Endothelial cell (in vitro differentiated cells): Measurements from ENCODE around the gene ST3GAL5. TPM values are rescaled to one million over a fixed set of nuclear protein-coding genes. Genes with fewer than 3 reads are reported as not detected.

ENCODE experiments used
- DNase-seq: peaks from one replicate; pipeline ENCODE4 v3.0.0; 2021; ENCODE audit warnings: low spot score
- H3K27ac Mint-ChIP-seq: one replicate; pipeline ENCODE4 v1.8.0; 2021; ENCODE audit warnings: mixed read lengths, inconsistent platforms; ENCODE audit not compliant: unreplicated experiment
- H3K27me3 Mint-ChIP-seq: one replicate; pipeline ENCODE4 v1.8.0; 2021; ENCODE audit warnings: mild to moderate bottlenecking, moderate library complexity, mixed read lengths, inconsistent platforms; ENCODE audit not compliant: unreplicated experiment
- H3K36me3 Mint-ChIP-seq: one replicate; pipeline ENCODE4 v1.8.0; 2021; ENCODE audit warnings: mild to moderate bottlenecking, low read depth, mixed read lengths, inconsistent platforms; ENCODE audit not compliant: unreplicated experiment
- H3K4me1 Mint-ChIP-seq: one replicate; pipeline ENCODE4 v1.8.0; 2021; ENCODE audit warnings: mild to moderate bottlenecking, mixed read lengths, inconsistent platforms; ENCODE audit not compliant: unreplicated experiment
- H3K4me3 Mint-ChIP-seq: one replicate; pipeline ENCODE4 v1.8.0; 2021; ENCODE audit warnings: mild to moderate bottlenecking, mixed read lengths, inconsistent platforms; ENCODE audit not compliant: unreplicated experiment
- H3K9me3 Mint-ChIP-seq: one replicate; pipeline ENCODE4 v1.8.0; 2021; ENCODE audit warnings: mixed read lengths, inconsistent platforms; ENCODE audit not compliant: unreplicated experiment
- total RNA-seq: library from RNA; stranded (reverse); fragmentation: NEBNext Ultra II Directional; extraction: Animal tissue kit (Norgen Biotek cat#: 25700); gene quantifications from one replicate; pipeline ENCODE4 v1.2.1, GENCODE V29; 2021; ENCODE audit not compliant: unreplicated experiment
- TF ChIP-seq, protein P1 (sequence below): fragments of 200-600 bp; sonication (generic); IDR thresholded peaks from one replicate; pipeline ENCODE4 v1.5.0; 2021; ENCODE audit warnings: antibody characterized with exemption; ENCODE audit not compliant: unreplicated experiment

The ST3GAL5 gene
- total RNA-seq, 1 donor from 2014 or later: 49.8 TPM

DNA sequence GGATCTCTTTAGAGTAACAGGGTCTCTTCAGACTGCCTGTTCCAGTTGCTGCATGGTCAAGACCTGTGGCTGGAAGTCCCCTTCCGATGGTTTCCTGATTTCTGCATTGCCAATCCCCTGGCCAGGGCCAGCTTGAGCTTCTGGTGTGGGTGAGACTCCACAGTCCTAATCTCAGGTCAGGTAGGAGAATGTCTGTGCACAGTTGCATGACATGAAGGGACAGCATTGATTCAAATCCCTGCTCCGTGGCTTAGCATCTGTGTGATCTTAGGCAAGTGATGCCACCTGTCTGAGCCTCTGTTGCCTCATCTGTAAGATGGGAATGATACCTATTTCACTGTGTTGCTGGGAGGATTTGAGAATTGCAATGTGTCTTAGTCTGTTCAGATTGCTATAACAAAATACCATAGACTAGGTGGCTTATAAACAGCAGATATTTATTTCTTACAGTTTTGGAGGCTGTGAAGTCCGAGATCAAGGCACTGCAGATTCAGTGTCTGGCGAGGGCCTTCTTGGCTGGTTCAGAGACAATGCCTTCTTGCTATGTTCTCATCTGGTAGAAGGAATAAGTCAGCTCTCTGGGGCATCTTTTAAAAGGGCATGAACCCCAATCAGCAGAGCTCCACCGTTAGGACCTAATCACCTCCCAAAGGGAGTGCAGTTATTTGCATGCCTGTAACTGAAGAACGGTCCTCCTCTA, 68.8 kb downstream of the ST3GAL5 start:
- Mint-ChIP-seq H3K9me3 (no peaks in the 10 kb centered on the region), H3K4me1 (peaks cover 8% of the 10 kb centered on the region), H3K36me3 (no peaks in the 10 kb centered on the region), H3K4me3 (no peak overlapping the region), H3K27me3 (peaks cover 3% of the 10 kb centered on the region), H3K27ac (no peak overlapping the region)
- TF ChIP-seq, protein P1, sequence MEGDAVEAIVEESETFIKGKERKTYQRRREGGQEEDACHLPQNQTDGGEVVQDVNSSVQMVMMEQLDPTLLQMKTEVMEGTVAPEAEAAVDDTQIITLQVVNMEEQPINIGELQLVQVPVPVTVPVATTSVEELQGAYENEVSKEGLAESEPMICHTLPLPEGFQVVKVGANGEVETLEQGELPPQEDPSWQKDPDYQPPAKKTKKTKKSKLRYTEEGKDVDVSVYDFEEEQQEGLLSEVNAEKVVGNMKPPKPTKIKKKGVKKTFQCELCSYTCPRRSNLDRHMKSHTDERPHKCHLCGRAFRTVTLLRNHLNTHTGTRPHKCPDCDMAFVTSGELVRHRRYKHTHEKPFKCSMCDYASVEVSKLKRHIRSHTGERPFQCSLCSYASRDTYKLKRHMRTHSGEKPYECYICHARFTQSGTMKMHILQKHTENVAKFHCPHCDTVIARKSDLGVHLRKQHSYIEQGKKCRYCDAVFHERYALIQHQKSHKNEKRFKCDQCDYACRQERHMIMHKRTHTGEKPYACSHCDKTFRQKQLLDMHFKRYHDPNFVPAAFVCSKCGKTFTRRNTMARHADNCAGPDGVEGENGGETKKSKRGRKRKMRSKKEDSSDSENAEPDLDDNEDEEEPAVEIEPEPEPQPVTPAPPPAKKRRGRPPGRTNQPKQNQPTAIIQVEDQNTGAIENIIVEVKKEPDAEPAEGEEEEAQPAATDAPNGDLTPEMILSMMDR: no peak
- DNase-seq: no peak

DNA sequence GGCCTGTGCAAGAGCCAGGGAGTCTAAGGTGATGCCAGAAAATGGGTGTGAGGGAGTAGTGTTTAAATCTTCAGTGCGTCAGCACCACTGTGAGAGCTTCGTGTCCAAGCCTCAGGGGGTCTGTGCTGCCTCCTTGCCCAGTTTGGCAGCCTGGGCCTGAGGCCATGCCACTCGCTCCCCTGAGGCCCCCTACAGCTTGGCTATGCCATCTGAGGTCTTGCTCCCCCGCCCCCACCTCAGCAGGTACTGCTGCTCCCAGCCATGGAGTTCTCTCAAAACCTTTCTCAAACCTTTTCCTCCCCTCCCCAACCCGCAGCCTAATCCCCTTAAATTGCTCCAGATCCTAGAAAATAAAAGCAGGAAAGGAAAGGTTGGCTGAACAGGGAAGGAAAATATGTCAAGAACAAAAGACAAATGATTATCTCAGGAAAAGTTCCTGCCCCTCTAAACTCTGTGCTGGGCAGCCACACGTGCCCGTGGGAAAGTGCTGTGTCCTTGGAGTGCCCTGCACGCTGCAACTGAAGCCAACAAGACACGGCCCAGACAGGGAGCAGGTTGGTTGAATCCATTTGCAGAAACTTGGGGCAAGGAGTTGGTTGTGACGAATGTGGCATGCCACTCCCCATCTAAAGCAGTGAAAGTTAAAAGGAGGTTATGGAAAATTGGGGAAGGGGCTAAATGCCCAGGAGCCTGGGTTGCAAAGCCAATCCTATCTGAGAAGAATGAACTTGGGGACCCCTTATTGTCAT, 73.8 kb downstream of the ST3GAL5 start:
- Mint-ChIP-seq H3K4me3 (no peak overlapping the region), H3K4me1 (peaks cover 22% of the 10 kb centered on the region), H3K36me3 (no peaks in the 10 kb centered on the region), H3K9me3 (no peaks in the 10 kb centered on the region), H3K27ac (no peak overlapping the region), H3K27me3 (peaks cover 8% of the 10 kb centered on the region)
- TF ChIP-seq, protein P1: no peak
- DNase-seq: no peak

DNA sequence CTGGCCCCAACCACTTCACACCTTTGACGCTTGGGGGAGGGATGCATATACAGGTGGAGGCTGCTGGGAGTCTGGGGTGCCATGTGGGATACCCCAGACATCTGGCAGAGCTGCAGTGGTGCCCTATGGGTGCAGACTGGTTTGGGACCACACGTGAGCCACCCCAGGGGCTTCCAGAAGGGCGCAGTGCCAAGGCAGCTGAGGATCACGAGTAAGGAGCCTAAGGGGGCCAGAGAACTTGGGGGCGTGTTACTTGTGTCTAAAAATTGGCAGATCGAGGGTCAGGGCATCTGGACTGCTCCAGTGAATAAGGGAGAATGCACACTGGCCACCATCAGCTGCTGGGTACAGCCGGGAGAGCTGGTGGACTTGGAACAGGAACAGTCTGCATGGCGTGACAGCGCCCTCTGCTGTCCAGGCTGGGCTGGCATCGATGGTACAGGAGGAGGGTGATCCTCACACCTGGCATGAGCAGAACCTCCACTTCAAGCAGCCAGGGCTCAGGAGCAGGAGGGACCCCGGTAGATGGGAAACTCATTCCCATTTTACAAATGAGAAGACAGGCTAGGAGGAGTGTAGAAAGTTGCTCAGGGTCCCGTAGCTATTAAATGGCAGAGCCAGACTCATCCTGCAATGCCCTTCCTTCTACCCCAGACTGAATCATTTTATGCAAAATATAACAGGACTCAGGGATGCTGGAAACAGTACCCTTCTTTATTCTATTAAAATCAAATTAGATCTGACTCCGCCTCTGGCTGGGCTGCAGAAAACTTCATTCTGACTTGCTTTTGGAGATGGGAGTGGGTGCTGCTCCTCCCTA, 74.6 kb downstream of the ST3GAL5 start:
- peaks cover 8% of the 10 kb centered on the region for H3K27me3 Mint-ChIP-seq
- TF ChIP-seq, protein P1: peak; percentile 83
- peaks cover 22% of the 10 kb centered on the region for H3K4me1 Mint-ChIP-seq
- DNase-seq: peak; percentile 94
- H3K36me3 Mint-ChIP-seq: no peaks in the 10 kb centered on the region
- no peaks in the 10 kb centered on the region for H3K9me3 Mint-ChIP-seq
- H3K4me3 Mint-ChIP-seq: peak overlapping the region; percentile 60
- peak overlapping the region; percentile 45 for H3K27ac Mint-ChIP-seq

DNA sequence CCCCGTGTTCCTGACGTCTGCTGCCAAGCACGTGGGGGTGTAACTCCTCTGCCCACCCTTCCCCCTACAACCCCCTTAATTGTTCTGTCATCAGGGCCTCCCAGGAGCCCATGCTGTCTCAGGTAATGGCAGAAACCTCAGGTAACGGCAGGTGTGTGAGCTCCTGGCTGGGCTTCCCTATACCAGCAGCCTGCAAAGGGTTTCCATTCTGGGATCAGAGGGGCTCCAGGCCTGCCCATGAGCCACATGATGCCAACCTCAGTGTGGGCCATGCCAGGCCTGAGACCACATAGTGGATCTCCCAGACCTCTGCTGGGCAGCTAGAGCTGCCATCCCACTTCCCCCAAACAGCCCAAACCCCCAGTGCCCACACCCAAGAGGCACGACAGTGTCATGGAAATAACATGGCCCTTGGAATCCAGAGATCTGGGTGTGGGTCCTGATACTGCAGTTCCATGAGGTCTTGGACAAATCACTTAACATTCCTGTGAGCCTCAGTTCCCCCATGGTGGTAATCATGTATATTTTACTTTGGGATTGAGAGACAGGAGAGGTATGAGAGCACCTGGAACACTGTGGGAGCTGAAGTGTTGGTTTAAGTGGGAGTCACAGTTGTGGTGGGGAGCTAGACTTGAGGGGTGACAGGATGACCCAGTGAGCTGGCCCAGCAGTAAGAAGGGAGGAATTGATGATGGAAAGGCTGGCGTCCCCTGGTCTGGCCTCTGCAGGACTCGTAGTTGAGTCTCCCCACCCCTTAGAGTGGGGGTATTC, 75.4 kb downstream of the ST3GAL5 start:
- no peaks in the 10 kb centered on the region for H3K36me3 Mint-ChIP-seq
- DNase-seq: no peak
- H3K9me3 Mint-ChIP-seq: no peaks in the 10 kb centered on the region
- no peak overlapping the region for H3K4me3 Mint-ChIP-seq
- H3K4me1 Mint-ChIP-seq: peaks cover 22% of the 10 kb centered on the region
- TF ChIP-seq, protein P1: no peak
- H3K27ac Mint-ChIP-seq: no peak overlapping the region
- peaks cover 8% of the 10 kb centered on the region for H3K27me3 Mint-ChIP-seq
